GM13976 (cell line): ENCODE results near the gene OSBPL5.

Source experiments
- DNase-seq: peaks from one replicate; pipeline ENCODE4 v3.0.0; 2012; ENCODE audit warnings: low spot score
- in situ Hi-C: fragments of 300-500 bp; cut with MboI; formaldehyde crosslinking; loops from one replicate; pipeline ENCODE4 v1.12.0; 2022; ENCODE audit warnings: low sequenced_read_pairs, mixed read lengths, inconsistent platforms; ENCODE audit not compliant: unreplicated experiment
- TF ChIP-seq, protein P1 (sequence below): IDR thresholded peaks from 2 replicates; pipeline ENCODE4 v1.5.1; 2012; ENCODE audit warnings: borderline replicate concordance, mild to moderate bottlenecking; ENCODE audit not compliant: insufficient read depth; ENCODE audit errors: extremely low read depth, missing control alignments, control extremely low read depth

The OSBPL5 gene

GRCh38 chr11:3206156-3206921 is 41.2 kb upstream of the OSBPL5 start:
- TF ChIP-seq, protein P1, sequence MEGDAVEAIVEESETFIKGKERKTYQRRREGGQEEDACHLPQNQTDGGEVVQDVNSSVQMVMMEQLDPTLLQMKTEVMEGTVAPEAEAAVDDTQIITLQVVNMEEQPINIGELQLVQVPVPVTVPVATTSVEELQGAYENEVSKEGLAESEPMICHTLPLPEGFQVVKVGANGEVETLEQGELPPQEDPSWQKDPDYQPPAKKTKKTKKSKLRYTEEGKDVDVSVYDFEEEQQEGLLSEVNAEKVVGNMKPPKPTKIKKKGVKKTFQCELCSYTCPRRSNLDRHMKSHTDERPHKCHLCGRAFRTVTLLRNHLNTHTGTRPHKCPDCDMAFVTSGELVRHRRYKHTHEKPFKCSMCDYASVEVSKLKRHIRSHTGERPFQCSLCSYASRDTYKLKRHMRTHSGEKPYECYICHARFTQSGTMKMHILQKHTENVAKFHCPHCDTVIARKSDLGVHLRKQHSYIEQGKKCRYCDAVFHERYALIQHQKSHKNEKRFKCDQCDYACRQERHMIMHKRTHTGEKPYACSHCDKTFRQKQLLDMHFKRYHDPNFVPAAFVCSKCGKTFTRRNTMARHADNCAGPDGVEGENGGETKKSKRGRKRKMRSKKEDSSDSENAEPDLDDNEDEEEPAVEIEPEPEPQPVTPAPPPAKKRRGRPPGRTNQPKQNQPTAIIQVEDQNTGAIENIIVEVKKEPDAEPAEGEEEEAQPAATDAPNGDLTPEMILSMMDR = no peak
- DNase-seq = no peak
- in situ Hi-C loops = no loop called here

- TF ChIP-seq, protein P1 = no peak
- in situ Hi-C loops = no loop called here
- no peak for DNase-seq
Observed at GRCh38 chr11:3205261-3206155, 40.4 kb upstream of the OSBPL5 start.

GRCh38 chr11:3204141-3205015 is 39.3 kb upstream of the OSBPL5 start:
- no peak for DNase-seq
- in situ Hi-C loops = no loop called here
- TF ChIP-seq, protein P1 = no peak

DNA sequence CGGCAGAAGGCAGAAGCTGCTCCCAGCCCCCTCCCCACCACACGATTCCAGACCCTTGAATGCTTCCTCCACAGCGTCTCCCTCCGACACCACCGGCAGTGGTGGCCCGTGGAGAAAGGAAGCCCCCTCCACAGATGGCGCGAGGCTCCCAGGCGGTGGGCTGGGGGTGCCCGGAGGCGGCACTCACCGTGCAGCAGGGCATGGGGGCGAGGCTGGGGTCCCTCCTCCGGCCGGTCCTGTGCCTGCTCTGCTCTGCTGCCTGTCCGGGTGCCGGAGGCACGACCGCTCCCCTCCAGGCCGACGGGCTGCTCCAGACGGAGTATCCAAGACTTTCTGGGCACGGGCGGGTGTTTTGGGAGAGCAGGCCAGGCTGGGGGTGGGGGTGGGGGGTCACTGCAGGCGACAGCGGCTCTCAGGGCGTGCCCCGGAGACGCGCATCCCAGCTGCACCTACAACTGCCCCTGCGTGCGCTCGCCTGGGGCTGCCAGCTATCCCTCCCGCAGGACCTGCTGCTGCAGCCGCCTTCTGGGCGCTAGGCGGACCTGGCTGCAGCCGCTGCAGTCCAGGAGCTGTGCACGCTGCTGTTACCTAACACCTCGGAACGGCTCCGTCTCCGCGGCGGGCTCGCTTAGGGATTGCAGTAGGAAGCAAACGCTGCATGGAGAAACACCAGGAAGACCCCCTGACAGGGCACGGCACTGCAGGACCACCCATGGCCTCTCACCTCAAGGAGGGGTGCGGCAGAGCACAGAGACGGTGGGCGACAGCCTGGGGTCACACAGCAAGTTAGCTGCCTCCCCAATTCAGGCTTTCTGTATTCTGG is 38.3 kb upstream of the OSBPL5 start:
- in situ Hi-C loops = no loop called here
- TF ChIP-seq, protein P1 = no peak
- no peak for DNase-seq

DNA sequence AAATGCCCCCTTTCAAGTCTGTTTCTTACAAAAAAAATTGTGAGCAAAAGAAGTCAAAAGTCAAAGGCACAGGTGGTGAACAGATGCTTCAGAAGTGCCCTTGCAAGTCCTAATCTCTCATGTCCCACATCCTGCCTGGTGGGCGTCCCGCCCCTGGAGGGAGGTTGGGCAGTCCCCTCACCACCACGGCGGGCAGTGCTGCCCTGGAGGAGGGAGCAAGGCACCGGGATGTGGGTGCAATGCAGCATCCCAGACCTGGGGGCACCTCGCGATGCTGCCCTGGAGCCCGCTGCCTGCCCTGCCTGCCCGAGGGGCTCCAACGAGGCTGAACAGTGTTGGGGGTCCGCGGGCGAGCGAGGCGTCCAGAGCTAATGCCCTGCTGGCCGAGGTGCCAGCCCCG is 37.6 kb upstream of the OSBPL5 start:
- in situ Hi-C loops = no loop called here
- TF ChIP-seq, protein P1 = no peak
- no peak for DNase-seq
